Neural cell (in vitro differentiated cells): ENCODE results near the gene SLC27A6. TPM values are rescaled to one million over a fixed set of nuclear protein-coding genes. Genes with fewer than 3 reads are reported as not detected.

Source experiments
- H2AFZ ChIP-seq: fragments of 200-600, 300-800 bp; sonication (generic), shearing (Covaris generic); 2 replicates; pipeline ENCODE4 v1.6.0; 2014; ENCODE audit warnings: low read depth, mild to moderate bottlenecking, antibody characterized with exemption, low read length, moderate library complexity
- H3F3A ChIP-seq: fragments of 200-600 bp; shearing (Covaris generic); 2 replicates; pipeline ENCODE4 v1.6.1; 2016; ENCODE audit warnings: mild to moderate bottlenecking, moderate library complexity, mixed read lengths, antibody characterized with exemption, low read length; ENCODE audit not compliant: insufficient read depth, poor library complexity, severe bottlenecking
- H3K27ac ChIP-seq: fragments of 200-600, 300-800 bp; sonication (generic), shearing (Covaris generic); 2 replicates; pipeline ENCODE4 v1.5.1; 2014; ENCODE audit warnings: mild to moderate bottlenecking, low read length, moderate library complexity
- H3K27me3 ChIP-seq: fragments of 300-800, 200-600 bp; sonication (generic), shearing (Covaris generic); 2 replicates; pipeline ENCODE4 v1.6.0; 2014; ENCODE audit warnings: mild to moderate bottlenecking, low read depth, low read length, moderate library complexity; ENCODE audit not compliant: insufficient read depth
- H3K36me3 ChIP-seq: fragments of 300-800, 200-600 bp; sonication (generic), shearing (Covaris generic); 2 replicates; pipeline ENCODE4 v1.5.1; 2014; ENCODE audit warnings: mild to moderate bottlenecking, antibody characterized with exemption, low read length, moderate library complexity; ENCODE audit not compliant: insufficient read depth
- H3K4me2 ChIP-seq: fragments of 300-800, 200-600 bp; sonication (generic), shearing (Covaris generic); 2 replicates; pipeline ENCODE4 v1.6.0; 2014; ENCODE audit warnings: mild to moderate bottlenecking, low read length
- H3K4me3 ChIP-seq: fragments of 300-800, 200-600 bp; sonication (generic), shearing (Covaris generic); 2 replicates; pipeline ENCODE4 v1.5.1; 2014; ENCODE audit warnings: mild to moderate bottlenecking, low read length, moderate library complexity
- H3K79me2 ChIP-seq: fragments of 200-600 bp; shearing (Covaris generic); replicated peaks from 2 replicates; pipeline ENCODE4 v1.6.0; 2014; ENCODE audit warnings: mild to moderate bottlenecking, low read length, moderate library complexity; ENCODE audit not compliant: insufficient read depth
- H3K9ac ChIP-seq: fragments of 300-800, 200-600 bp; sonication (generic), shearing (Covaris generic); 2 replicates; pipeline ENCODE4 v1.6.1; 2016; ENCODE audit warnings: mild to moderate bottlenecking, low read length, mixed read lengths
- H3K9me2 ChIP-seq: fragments of 200-600 bp; shearing (Covaris generic); 2 replicates; pipeline ENCODE4 v1.6.1; 2016; ENCODE audit warnings: mild to moderate bottlenecking, low read length, mixed read lengths; ENCODE audit not compliant: insufficient read depth
- H3K9me3 ChIP-seq: fragments of 200-600, 300-800 bp; sonication (generic), shearing (Covaris generic); 2 replicates; pipeline ENCODE4 v1.6.1; 2016; ENCODE audit warnings: mild to moderate bottlenecking, mixed run types, low read length, moderate library complexity, mixed read lengths
- H4K20me1 ChIP-seq: fragments of 200-600 bp; shearing (Covaris generic); 2 replicates; pipeline ENCODE4 v1.6.1; 2016; ENCODE audit warnings: mild to moderate bottlenecking, mixed run types; ENCODE audit not compliant: insufficient read depth
- EP300 ChIP-seq: fragments of 450-650 bp; conservative IDR thresholded peaks from 2 replicates; pipeline ENCODE4 v1.6.1; 2014; ENCODE audit warnings: antibody characterized with exemption, mild to moderate bottlenecking, moderate library complexity; ENCODE audit not compliant: poor library complexity, severe bottlenecking
- EZH2 ChIP-seq: fragments of 200-600, 300-800 bp; shearing (Covaris generic), sonication (generic); IDR thresholded peaks from 2 replicates; pipeline ENCODE4 v1.6.1; 2014; ENCODE audit warnings: antibody characterized with exemption, low read length, borderline replicate concordance, mild to moderate bottlenecking; ENCODE audit not compliant: insufficient read depth, poor library complexity, severe bottlenecking
- MXI1 ChIP-seq: fragments of 450-650 bp; conservative IDR thresholded peaks from 2 replicates; pipeline ENCODE4 v1.6.1; 2014; ENCODE audit warnings: antibody characterized with exemption, mild to moderate bottlenecking; ENCODE audit not compliant: poor library complexity, severe bottlenecking
- POLR2AphosphoS5 ChIP-seq: IDR thresholded peaks from 2 replicates; pipeline ENCODE4 v1.6.1; 2012
- RAD21 ChIP-seq: fragments of 450-650 bp; conservative IDR thresholded peaks from 2 replicates; pipeline ENCODE4 v1.6.1; 2014; ENCODE audit warnings: antibody characterized with exemption, mild to moderate bottlenecking, moderate library complexity
- SMC3 ChIP-seq: fragments of 450-650 bp; conservative IDR thresholded peaks from 2 replicates; pipeline ENCODE4 v1.6.1; 2014; ENCODE audit warnings: antibody characterized with exemption, mild to moderate bottlenecking, moderate library complexity; ENCODE audit not compliant: poor library complexity
- TAF1 ChIP-seq: IDR thresholded peaks from 2 replicates; pipeline ENCODE4 v1.6.1; 2012; ENCODE audit warnings: low read depth
- polyA plus RNA-seq: library from polyadenylated mRNA; depleted of rRNA; stranded (reverse); fragments of >200 nt; gene quantifications from 2 replicates; pipeline ENCODE4 v1.2.3, GENCODE V29; 2014
- TF ChIP-seq, protein P1 (sequence below): fragments of 450-650 bp; IDR thresholded peaks from 2 replicates; pipeline ENCODE4 v1.5.1; 2014; ENCODE audit warnings: antibody characterized with exemption, mild to moderate bottlenecking, moderate library complexity; ENCODE audit not compliant: poor library complexity, severe bottlenecking
- TF ChIP-seq, protein P2 (sequence below): IDR thresholded peaks from 2 replicates; pipeline ENCODE4 v1.6.1; 2012; ENCODE audit warnings: borderline replicate concordance

SLC27A6 gene
- polyA plus RNA-seq, 1 donor from 2014 or later = 0.37 TPM

DNA sequence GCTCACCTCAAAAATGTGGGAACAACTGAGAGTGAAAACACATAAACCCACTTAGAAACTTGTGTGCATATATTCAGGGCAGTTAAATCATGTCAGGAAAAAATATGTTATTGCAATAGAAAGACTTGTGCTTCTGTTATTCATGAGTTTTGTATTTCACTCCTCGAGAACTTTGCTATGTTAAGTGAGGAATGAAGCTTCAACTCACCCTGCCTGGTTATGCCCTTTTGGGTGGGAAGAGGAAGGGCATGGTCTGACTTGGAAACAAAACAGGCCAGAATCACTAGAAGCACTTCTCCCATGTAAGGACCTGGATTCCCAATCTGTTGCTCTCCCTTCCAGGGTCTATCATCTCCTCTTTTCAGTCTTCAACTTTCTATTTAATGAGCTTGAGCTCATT is 14.5 kb downstream of the SLC27A6 start:
- TF ChIP-seq RAD21 (no peak), EZH2 (no peak)
- no peak overlapping the region for H3K4me3 ChIP-seq

DNA sequence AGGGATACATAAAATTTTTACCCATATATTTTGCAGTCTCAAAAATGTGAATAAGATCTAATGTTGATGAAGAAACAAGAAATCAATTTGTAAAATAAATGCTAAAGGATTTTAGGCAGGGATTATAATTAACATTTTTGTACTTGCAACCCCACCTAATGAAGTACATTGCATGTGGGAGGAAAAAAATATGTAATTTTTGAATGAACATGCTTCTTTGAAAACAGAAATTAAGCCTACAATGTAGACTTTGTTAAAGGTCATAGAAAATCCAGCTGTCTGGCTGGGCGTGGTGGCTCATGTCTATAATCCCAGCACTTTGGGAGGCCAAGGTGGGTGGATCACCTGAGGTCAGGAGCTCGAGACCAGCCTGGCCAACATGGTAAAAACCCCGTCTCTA is 15.6 kb downstream of the SLC27A6 start:
- Histone ChIP-seq H3K27ac (no peak overlapping the region), H3K9me3 (no peaks in the 10 kb centered on the region), H3K36me3 (no peaks in the 10 kb centered on the region), H3K9ac (no peak overlapping the region), H2AFZ (no peak overlapping the region), H3K27me3 (no peaks in the 10 kb centered on the region), H3F3A (no peaks in the 10 kb centered on the region), H3K4me3 (no peak overlapping the region), H4K20me1 (no peaks in the 10 kb centered on the region), H3K9me2 (no peaks in the 10 kb centered on the region), H3K4me2 (no peak overlapping the region), H3K79me2 (no peaks in the 10 kb centered on the region)
- TF ChIP-seq MXI1 (no peak), RAD21 (no peak)

More for the DNA sequence above, 14.5 kb downstream of the SLC27A6 start:
- Histone ChIP-seq H3F3A (no peaks in the 10 kb centered on the region), H2AFZ (no peak overlapping the region), H3K9me2 (no peaks in the 10 kb centered on the region), H4K20me1 (no peaks in the 10 kb centered on the region), H3K9ac (no peak overlapping the region), H3K27me3 (no peaks in the 10 kb centered on the region), H3K9me3 (no peaks in the 10 kb centered on the region), H3K79me2 (no peaks in the 10 kb centered on the region), H3K27ac (no peak overlapping the region), H3K36me3 (no peaks in the 10 kb centered on the region), H3K4me2 (no peak overlapping the region)

DNA sequence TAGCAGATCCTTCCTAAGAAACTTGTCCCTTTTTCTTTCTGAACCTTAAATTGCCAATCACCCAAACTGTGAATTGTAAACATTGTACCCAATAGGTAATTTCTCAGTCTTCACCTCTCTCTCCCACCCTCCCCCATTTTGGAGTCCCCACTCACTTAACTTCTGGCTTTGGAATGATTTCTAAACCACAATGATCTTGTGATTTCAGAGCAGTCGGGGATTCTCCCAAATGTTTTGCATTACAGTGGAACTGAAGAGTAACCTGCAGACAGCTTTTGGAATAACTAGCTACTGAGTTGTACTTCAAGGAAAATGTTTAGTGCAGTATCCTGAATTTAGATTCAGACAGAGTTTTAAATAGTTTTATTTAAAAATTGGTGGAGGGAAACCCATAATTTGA is 19.2 kb downstream of the SLC27A6 start:
- H3F3A ChIP-seq = no peaks in the 10 kb centered on the region
- H3K9ac ChIP-seq = no peak overlapping the region
- H2AFZ ChIP-seq = no peak overlapping the region
- H3K4me3 ChIP-seq = no peak overlapping the region
- H3K4me2 ChIP-seq = no peak overlapping the region
- H3K9me2 ChIP-seq = no peaks in the 10 kb centered on the region
- no peak for TF ChIP-seq EP300
- TF ChIP-seq SMC3 = no peak
- no peak for TF ChIP-seq EZH2
- TF ChIP-seq, protein P1, sequence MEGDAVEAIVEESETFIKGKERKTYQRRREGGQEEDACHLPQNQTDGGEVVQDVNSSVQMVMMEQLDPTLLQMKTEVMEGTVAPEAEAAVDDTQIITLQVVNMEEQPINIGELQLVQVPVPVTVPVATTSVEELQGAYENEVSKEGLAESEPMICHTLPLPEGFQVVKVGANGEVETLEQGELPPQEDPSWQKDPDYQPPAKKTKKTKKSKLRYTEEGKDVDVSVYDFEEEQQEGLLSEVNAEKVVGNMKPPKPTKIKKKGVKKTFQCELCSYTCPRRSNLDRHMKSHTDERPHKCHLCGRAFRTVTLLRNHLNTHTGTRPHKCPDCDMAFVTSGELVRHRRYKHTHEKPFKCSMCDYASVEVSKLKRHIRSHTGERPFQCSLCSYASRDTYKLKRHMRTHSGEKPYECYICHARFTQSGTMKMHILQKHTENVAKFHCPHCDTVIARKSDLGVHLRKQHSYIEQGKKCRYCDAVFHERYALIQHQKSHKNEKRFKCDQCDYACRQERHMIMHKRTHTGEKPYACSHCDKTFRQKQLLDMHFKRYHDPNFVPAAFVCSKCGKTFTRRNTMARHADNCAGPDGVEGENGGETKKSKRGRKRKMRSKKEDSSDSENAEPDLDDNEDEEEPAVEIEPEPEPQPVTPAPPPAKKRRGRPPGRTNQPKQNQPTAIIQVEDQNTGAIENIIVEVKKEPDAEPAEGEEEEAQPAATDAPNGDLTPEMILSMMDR = no peak
- TF ChIP-seq MXI1 = no peak
- TF ChIP-seq TAF1 = no peak
- no peak for TF ChIP-seq RAD21
- TF ChIP-seq POLR2AphosphoS5 = no peak
- TF ChIP-seq, protein P2, sequence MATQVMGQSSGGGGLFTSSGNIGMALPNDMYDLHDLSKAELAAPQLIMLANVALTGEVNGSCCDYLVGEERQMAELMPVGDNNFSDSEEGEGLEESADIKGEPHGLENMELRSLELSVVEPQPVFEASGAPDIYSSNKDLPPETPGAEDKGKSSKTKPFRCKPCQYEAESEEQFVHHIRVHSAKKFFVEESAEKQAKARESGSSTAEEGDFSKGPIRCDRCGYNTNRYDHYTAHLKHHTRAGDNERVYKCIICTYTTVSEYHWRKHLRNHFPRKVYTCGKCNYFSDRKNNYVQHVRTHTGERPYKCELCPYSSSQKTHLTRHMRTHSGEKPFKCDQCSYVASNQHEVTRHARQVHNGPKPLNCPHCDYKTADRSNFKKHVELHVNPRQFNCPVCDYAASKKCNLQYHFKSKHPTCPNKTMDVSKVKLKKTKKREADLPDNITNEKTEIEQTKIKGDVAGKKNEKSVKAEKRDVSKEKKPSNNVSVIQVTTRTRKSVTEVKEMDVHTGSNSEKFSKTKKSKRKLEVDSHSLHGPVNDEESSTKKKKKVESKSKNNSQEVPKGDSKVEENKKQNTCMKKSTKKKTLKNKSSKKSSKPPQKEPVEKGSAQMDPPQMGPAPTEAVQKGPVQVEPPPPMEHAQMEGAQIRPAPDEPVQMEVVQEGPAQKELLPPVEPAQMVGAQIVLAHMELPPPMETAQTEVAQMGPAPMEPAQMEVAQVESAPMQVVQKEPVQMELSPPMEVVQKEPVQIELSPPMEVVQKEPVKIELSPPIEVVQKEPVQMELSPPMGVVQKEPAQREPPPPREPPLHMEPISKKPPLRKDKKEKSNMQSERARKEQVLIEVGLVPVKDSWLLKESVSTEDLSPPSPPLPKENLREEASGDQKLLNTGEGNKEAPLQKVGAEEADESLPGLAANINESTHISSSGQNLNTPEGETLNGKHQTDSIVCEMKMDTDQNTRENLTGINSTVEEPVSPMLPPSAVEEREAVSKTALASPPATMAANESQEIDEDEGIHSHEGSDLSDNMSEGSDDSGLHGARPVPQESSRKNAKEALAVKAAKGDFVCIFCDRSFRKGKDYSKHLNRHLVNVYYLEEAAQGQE = no peak
- H3K9me3 ChIP-seq = no peaks in the 10 kb centered on the region
- no peak overlapping the region for H3K27ac ChIP-seq
- H4K20me1 ChIP-seq = no peaks in the 10 kb centered on the region
- no peaks in the 10 kb centered on the region for H3K36me3 ChIP-seq
- H3K79me2 ChIP-seq = no peaks in the 10 kb centered on the region
- H3K27me3 ChIP-seq = no peaks in the 10 kb centered on the region
